ENCODE results near the gene FRMPD4.

Gene FRMPD4

GRCh38 chrX:12304261-12304660, 166.0 kb downstream of the FRMPD4 start:
- no peak for DNase-seq

DNA sequence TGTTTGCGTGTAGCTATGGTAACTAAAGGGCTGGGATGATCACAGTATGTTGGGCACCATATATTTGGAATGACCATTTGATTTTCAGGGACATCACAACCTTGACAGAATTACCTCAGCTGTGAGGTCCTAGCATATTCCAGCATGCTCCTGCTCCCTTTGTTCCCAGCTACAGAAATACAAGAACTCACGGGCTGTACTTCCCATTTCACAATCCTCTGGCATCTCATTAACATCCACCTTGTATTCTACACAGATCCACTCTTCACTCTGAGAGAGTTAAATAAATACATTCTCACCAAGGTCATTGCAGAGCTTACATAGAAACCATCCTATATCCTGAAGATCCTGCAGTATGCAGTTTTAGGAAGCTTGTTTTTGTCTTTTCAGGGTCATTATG, 169.7 kb downstream of the FRMPD4 start:
- no peak for DNase-seq

GRCh38 chrX:12308420-12308819, 170.1 kb downstream of the FRMPD4 start:
- DNase-seq = no peak

DNA sequence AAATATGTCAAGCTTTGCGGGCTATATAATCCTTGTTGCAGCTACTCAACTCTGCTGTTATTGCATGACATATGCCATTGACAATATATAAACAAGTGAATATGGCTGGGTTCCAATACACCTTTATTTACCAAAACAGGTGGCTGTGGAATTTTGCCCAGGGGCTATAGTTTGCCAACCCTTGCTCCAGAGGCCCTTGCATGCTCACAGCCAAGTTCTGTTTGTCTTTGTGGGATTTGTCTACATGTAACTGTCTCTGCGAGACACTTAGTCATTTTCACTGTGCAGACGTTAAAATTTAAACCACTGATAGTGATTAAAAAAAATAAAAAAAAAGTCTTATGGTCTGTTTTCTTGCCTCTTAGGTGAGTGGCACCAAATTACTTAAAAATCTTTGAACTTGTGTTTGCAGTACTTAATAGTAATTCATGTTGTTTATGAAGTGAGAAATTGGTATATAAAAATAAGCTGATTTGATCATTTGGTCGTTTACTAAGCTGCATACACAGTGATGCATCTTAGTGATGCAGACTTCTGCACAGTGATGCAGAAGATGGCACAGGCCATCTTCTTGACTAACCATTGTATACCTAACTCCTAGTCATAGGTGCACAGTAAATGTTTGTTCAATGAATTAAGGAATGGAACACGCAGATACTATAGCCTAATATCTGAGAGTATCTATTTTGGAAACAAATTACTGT, 170.9 kb downstream of the FRMPD4 start:
- no peak for DNase-seq

- no peak for DNase-seq
Observed at GRCh38 chrX:12309744-12310076, 171.4 kb downstream of the FRMPD4 start.

DNA sequence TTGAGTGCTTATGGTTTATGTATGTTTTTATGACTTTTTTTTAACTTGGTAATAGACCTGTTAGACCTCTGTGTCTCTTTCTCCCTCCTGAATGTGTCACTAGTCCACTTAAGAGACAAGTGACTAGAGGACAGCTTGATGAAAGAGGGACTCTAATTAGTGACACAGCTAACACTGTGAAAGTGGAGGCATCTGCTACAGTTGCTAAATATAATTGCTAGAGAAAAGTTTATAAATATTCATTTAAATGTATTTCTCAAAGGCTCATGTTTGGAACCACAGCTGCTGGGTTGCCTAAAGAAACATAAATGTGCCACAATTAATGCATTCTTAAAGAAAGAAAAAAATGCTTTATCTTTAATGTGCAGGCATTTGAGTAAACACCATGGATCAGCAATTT, 176.4 kb downstream of the FRMPD4 start:
- no peak for DNase-seq

DNA sequence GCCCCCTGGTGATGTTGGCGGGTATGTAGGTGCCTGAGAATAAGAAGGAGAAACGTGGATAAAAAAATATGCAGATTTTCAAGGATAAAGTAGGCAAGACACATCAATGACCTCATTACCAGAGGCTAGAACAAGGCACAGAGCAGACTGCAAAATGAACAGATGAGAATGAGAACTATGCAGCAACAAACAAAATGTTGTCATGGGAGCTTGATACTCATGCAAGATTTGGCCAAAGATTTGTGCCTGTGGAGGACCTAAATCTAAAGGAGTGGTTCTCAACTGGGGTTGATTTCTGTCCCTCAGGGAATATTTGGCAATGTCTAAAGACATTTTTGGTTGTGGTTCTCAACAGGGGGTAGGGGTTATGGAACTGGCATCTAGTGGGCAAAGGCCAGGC, 177.3 kb downstream of the FRMPD4 start:
- no peak for DNase-seq

- DNase-seq = no peak
Observed at GRCh38 chrX:12319003-12319519, 180.8 kb downstream of the FRMPD4 start.

DNA sequence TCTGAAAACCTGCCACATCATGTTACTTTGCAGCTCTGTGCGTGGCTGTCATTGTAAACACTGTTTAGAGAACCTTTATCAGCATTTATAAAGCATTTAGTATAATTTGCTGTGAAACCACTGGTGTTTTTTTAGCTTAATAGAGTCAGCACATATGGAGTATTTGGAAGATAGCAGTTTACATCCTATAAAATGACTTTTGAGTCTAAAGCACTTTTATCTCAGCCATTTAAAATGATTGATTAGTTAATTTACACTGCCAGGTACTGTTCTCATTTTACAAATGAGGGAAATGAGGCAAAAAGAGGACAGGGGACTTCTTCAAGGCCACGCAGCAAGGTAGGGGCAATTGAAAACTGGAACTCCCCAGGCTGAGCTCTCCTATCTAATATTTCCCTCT, 181.7 kb downstream of the FRMPD4 start:
- DNase-seq = no peak

GRCh38 chrX:12322031-12322430, 183.8 kb downstream of the FRMPD4 start:
- DNase-seq = no peak

DNA sequence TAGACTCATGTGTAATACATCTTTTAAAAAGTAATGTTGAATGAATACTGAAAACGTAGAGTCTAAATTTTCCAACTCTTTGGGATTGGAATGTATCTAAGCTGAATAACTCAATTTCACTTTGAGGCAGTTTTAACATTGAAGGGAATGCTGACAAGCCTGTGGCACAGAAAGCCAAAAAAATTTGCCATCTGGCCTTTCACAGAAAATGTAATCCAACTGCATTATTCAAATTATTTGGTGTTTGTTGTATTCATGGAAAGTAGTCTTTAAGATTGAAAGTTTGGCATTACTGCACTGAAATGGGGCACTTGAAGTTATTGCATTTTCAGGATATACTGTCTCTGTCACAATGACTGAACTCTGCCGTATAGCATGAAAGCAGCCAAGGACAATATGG, 186.9 kb downstream of the FRMPD4 start:
- DNase-seq = no peak

- no peak for DNase-seq
Observed at GRCh38 chrX:12327836-12328235, 189.6 kb downstream of the FRMPD4 start.

- no peak for DNase-seq
Observed at GRCh38 chrX:12329476-12329875, 191.2 kb downstream of the FRMPD4 start.

GRCh38 chrX:12330841-12331240, 192.6 kb downstream of the FRMPD4 start:
- no peak for DNase-seq

DNA sequence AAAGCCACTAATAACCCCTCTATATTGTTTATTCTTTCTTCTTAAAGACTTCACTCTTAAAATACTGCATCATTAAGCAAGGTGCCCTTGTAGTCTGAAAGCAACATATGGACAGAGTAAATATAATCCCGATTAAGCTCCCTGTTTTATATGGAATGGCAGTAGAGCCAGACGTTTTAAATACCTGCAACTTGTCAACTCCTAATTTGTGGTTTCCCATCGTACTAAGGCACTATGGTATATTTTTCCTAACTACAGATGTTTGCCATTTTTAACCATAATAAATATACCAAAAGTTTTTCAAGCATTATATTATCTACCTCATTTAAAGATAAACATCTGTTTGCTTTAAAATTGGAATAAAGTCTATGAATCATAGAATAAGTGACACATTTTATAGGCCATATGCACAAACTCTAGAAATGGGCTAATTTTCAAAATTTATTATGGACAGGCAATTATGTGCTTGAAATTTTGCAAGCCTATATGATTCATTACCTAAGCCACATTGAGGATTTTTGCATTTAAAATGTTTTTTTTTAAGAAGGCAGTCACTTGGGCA, 194.6 kb downstream of the FRMPD4 start:
- no peak for DNase-seq

DNA sequence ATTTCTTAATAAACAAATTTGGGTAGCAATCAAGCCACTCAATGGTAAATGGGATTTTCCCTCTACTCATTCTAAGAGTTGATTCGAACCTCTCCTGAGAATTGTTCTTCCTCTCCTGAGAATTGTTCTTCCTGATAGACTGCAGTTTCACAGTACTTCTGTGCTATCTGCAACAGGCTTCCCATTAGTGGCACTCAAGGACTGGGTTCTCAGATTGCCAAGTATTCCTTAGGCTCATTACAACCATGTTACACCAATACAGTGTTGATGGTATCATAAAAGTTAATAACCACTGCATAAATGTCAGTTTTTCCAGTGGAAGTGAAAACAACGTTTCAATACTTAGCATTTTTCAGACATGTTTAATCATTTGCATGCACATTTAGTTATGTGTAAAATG, 201.6 kb downstream of the FRMPD4 start:
- no peak for DNase-seq

DNA sequence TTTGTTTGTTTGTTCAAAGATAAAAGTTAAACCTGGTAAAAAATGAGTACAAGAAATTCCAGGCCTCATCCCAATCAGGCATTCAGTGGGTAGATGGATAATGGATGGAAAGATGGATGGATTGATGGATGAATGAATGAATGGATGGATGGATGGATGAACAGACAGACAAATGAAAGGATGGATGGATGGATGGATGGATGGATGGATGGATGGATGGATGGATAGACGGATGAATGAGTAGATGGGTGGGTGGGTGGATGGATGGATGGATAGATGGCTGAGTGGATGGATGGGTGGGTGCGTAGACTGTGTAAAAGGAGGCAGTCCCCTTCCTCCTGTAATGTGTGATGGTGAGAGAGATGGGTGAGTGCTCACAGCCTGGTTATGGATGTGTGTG, 206.7 kb downstream of the FRMPD4 start:
- no peak for DNase-seq

DNA sequence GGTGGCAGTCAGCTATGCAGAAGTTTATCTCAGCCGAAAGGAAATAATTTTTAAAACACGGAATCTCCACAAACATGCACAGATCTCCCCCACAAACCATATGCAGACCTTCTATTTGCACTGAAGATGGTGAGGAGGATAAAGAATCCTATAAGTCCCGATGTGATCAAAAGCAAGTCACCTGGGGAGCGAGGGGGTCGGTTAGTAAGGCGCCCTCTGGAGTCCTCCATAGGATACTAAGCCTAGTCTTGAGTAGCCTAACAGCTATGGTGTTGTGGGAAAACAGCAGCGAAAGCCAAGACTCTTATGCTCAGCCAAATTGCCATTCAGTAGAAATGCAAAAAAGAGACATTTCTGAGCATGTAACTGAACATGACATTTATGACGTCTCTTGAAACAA, 210.9 kb downstream of the FRMPD4 start:
- no peak for DNase-seq

DNA sequence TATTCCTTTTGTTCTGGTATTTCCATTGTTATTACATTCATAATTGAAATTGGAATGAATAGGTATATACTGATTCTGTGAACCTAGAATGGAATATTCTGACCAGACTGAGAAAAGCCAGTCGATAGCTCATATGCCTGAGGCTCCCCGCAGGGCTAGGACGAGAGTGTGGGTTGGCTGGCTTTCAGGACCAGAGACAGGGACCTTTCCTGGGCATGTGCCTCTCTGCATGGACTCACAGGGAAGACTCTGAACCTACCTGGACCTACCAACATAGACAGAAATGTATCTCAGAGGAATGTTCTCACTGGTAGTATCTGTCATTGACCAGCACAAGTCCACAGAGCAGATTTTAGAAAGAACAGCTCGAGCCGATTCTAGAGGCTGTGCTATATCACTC, 214.6 kb downstream of the FRMPD4 start:
- DNase-seq = no peak

DNA sequence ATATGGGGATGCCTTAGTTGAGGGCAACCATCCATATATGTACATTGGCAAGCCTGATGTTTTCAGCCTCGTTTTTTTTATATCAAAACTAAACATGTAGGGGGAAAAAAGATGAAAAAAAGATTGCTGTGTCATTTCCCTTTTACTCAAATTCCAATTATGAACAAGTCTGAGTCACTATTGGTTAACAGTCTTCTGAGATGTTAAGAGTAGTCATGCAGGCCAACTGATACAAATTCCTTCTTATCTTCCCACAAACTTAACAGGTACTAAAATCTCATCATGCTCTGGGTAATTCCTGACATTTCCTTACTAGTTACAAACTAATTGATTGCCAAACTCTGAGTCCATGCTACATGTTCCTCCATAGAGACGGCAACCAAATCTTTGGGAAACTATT, 222.1 kb downstream of the FRMPD4 start:
- no peak for DNase-seq

- DNase-seq = no peak
Observed at GRCh38 chrX:12360986-12361598, 222.8 kb downstream of the FRMPD4 start.

DNA sequence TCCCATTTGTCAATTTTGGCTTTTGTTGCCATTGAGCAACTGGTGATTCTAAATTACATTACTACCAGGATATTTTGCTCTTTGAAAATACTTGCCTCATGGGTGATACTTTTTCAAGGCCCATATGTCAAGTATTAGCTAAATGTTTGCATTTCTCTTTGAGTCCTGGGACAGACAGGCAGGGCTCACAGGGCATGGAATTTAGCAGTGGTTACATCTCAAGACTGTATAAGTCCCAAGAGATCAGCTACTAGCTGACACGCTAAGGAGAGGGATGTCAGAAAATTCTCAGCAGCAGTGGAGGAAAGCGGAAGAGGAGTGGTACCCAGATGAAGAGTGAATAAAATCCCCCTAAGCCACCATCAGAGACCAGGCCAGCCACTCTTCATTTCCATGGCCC, 224.9 kb downstream of the FRMPD4 start:
- no peak for DNase-seq

- DNase-seq = no peak
Observed at GRCh38 chrX:12366440-12366839, 228.2 kb downstream of the FRMPD4 start.

GRCh38 chrX:12367254-12367653, 229.0 kb downstream of the FRMPD4 start:
- DNase-seq = no peak
